Left ventricle myocardium superior (tissue), 1 donor: Measurements from ENCODE around the gene CENPU. TPM values are rescaled to one million over a fixed set of nuclear protein-coding genes. Genes with fewer than 3 reads are reported as not detected.
"Not testable (repeated sequence)": the region's sequence is repeated elsewhere in the genome, so short reads cannot be mapped to it uniquely, and the experiment has no call there.

Experiments
- ATAC-seq: fragments of 200-7000 bp; cut with Tn5 transposase; one replicate; pipeline ENCODE4 v1.9.1; 2020; ENCODE audit warnings: mild to moderate bottlenecking, moderate library complexity
- DNase-seq: peaks from one replicate; pipeline ENCODE4 v3.0.0-alpha.2; 2020
- intact Hi-C: fragments of 100-400 bp; cut with micrococcal nuclease; formaldehyde crosslinking; loops from one replicate; pipeline ENCODE4 v1.11.0; 2022
- total RNA-seq: library from RNA; stranded (reverse); fragmentation: NEBNext Ultra II Directional; extraction: Animal tissue kit (Norgen Biotek cat#: 25700); gene quantifications from one replicate; pipeline ENCODE4 v1.2.1, GENCODE V29; 2021
- donor health status: DM: no; HTN: yes; CAD: no; lungs with severe emphysema.

Gene CENPU
- total RNA-seq, 1 donor from 2014 or later, result 1.5 TPM

- intact Hi-C loops, result no loop called here
- DNase-seq, result no peak
- ATAC-seq, result no peak
Measured at GRCh38 chr4:184675821-184676492, 57.9 kb downstream of the CENPU start.

DNA sequence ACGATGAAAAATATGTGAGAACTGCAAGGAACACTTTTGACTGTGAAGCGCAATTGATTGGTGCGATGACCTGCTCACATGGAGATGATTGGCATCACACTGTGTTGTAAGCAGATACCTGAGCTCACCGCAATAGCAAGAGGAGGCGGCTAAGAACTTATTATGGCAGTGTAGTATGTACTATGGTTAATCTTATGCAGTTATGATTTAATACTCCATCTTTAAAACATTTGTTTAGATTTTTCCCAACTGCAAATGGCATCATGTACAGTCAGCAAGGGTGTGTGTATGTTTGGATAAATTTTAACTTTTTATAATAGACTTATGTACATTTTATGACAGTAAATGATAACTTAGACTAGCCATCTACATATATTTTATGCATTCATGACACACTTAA, 58.9 kb downstream of the CENPU start:
- no peak for ATAC-seq
- no peak for DNase-seq
- intact Hi-C loops, result no loop called here

- intact Hi-C loops, result no loop called here
- no peak for ATAC-seq
- no peak for DNase-seq
Measured at GRCh38 chr4:184674011-184674410, 59.9 kb downstream of the CENPU start.

DNA sequence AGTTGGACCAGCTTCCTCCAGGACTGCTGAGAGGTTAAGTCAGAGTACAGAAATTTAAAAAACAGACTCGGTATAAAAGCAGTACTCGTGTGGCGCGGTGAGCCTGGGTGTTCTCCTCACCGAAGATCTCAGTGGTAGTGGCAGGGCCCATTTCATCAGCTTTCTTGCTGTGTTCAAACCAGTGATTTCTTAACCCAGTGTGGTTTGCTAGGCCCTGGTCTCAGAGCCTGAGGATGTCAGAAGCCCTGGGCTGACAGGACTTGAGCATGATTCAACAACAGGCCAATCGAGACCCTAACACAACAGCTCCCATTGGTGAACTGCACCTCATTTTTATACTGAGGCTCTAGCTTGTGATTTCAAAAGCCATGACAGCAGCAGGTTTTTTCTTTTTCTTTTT, 61.2 kb downstream of the CENPU start:
- ATAC-seq, result no peak
- intact Hi-C loops, result no loop called here
- no peak for DNase-seq

- DNase-seq (no peak), ATAC-seq (no peak)
- intact Hi-C loops, result no loop called here
Measured at GRCh38 chr4:184671101-184671500, 62.8 kb downstream of the CENPU start.

DNA sequence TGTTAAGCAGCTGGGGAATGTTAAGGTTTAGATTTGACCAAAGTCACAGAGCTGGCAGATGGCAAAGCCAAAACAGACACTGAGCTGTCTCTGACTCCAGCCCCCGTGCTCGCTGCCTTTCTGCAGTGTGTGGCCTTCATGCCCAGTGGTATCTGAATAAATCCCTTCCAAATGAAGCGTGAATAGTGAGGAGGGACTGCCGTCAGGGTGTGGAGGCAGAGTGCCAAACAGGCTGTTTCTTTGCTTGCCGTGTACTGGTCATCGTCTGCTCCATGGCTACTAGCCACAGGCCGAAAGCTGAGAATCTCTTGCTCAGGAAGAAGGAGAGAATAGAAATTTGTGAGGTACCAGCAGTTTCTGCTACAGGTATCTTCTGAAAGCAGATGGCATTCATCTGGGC, 64.6 kb downstream of the CENPU start:
- ATAC-seq (no peak), DNase-seq (no peak)
- intact Hi-C loops, result no loop called here

DNA sequence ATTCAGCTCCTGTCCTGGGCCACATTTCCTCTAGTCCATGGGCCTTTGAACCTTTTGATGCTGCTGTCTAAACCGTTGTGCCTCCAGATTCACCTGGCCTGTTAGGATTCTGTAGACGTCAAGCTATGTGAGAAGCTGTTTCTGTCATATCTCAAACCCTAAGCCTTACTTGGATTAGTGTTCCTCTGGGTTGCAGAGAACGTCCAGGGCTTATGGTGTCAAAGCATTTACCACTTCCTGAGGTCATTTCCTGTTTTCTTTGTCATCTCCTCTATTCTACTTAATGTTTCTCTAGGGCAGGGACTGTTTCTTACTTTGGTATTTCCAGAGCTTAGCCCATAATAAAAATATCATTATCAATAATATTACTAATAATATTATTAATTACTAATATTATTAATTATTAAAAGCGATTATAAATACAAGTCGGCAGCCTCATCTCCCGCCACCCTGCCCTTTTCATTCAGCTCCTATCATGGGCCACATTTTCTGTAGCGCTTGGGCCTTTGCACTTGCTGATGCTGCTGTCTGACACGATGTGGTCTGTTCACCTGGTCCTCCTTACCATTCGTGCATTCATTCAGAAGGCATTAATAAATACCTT, 65.3 kb downstream of the CENPU start:
- intact Hi-C loops, result no loop called here
- DNase-seq (no peak), ATAC-seq (no peak)

DNA sequence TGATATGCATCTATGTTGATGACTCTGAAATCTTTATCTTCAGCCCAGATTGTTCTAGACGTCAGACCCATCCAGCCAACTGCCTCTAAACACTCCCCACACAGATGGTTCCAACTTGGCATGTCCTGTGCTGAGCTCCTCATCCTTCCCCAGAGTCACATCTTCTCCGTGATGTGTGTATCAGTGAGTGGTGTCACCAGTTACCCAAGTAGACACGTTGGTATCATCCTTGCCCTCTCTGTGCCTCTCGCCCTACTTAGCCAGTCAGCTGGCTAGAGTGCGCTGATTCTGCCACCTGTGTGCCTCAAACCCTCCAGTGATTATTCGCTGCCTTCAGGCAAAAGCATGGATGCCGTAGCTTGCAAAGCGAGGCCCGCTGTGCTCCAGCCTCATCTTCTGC, 65.8 kb downstream of the CENPU start:
- ATAC-seq, result no peak
- intact Hi-C loops, result no loop called here

GRCh38 chr4:184666670-184667069, 67.2 kb downstream of the CENPU start:
- DNase-seq, result no peak
- ATAC-seq, result no peak
- intact Hi-C loops, result no loop called here

More for the DNA sequence above, 65.8 kb downstream of the CENPU start:
- no peak for DNase-seq

DNA sequence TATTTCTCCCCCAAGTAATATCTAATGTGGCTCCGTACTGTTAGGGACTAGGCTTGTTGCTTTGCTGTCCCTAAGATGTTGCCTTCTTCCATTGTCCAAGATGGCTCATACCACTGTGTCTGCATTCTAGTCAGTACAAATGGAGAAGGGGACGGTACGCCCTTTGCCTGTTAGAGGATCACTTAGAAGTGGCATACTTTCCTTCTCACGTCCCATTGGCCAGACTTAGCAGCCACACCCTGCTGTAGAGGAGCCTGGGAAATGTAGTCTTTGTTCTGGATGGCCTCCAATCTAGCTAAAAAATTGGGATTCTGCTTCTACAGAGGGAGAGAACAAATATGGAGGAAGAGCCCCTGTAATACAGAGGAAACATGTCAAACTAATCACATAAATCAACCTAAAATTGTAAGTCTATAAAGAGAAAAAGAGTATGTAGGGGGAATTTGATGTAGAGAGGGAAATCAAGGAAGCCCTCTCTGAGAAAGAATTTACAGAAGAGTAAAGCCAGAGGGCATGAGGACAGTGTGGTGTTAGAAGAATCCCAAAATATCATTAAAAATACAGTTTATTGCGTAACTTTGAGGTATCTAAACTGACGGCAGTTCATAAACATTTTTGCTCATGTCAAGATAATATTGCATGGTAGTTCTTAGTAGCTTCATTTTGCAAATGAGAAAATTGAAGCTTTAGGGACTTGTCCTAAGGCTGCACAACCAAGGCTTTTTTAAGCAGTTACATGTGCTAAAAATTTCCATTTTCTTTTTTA, 69.3 kb downstream of the CENPU start:
- intact Hi-C loops, result no loop called here
- DNase-seq (no peak), ATAC-seq (peak; percentile 77)

DNA sequence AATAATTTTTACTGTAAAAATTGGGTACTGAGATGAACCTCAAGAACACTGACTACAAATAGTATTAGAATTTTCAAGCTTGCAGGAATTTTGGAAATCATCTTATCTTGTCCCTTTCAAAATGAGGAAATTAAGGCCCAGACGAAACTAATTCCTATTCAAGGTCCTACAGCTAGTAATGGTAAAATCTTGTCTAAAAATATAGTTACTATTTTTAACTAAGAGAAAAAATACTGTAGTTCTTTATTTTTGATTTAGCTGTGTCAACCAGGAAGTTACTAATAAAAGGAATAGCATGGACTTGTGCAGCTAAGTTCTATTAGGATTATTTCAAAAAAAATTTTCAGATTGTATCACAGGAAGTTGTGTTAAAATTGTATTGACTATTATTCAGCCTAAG, 71.7 kb downstream of the CENPU start:
- ATAC-seq, result no peak

DNA sequence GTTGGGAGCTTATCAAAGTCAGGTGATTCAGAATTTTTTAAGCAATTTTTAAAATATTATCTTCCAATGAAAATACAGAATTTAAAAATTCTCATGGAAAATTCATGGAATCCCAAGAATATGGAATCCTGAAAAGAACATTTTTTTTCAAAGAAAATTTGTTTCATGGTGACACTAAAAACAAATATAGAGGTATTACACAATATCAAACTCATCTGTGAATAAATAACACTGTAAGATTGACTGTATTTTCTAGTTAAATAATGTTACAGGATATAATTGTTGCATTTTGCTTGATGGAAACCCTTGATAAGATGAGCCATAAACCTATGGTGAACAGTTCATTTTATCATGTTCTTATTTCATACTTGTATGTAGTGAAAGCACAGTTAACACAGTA, 72.9 kb downstream of the CENPU start:
- no peak for ATAC-seq
- intact Hi-C loops, result no loop called here
- DNase-seq, result no peak

More for the DNA sequence above, 71.7 kb downstream of the CENPU start:
- intact Hi-C loops, result no loop called here
- DNase-seq, result no peak

DNA sequence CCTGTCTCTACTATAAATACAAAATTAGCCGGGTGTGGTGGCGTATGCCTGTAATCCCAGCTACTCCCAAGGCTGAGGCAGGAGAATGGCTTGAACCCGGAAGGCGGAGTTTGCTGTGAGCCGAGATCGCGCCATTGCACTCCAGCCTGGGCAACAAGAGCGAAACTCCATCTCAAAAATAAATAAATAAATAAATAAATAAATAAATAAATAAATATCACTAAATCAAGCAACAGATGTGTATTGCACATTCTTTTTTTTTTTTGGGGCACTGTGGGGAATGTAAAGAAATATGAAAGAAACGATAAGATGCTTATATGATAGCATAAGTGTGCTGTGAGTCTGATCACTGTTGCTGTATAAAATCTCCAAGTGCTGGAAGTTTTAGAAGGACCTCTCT, 76.1 kb downstream of the CENPU start:
- DNase-seq, intact Hi-C loops, ATAC-seq: not testable (repeated sequence)

- no peak for DNase-seq
- intact Hi-C loops, result no loop called here
- ATAC-seq, result no peak
Measured at GRCh38 chr4:184657144-184657543, 76.8 kb downstream of the CENPU start.

DNA sequence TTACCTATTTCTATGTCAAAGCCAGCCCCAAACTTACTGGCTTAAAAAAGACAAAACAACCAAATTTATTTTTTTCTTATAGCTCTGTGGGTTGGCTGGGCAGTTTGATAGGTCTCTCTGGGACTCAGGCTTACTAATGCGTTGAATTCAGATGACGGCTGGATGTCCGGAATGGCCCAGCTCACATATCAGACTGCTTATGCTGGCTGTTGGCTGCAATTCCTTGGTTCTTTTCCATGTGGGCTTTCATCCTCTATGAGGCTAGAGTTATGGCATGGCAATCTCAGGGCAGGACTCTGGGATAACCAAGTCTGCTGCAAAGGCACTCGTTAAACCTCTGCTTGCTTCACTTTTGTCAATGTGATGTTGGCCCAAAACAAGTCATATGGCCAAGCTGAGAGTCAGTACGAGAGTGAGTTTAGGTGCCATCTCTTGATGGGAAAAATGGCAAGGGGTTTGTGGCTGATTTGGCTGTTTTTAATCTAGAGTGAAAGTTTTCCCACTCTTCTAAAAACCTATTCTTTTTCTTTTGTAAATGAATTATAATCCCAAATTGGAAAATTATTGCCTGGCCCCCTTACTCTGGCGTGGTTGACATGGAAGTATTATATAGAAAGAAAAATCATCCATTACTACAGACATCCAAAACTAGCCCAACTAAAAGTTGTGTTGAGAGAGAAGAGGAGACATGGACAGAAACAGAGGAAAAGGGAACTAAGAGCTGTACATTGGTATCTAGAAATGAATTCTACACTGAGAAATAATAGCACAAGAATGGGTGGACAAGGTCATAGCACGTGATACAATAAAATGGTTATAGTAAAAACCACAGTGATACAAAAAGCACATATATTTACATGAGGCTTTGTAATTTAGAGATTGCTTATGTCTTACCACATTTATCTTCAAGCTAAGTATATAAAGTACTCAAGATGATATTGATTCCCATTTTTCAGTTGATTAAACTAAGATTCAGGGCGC, 77.7 kb downstream of the CENPU start:
- ATAC-seq (peak; percentile 96), DNase-seq (peak; percentile 41)
- intact Hi-C loops, result no loop called here

- DNase-seq, result no peak
- intact Hi-C loops, result no loop called here
- ATAC-seq, result no peak
Measured at GRCh38 chr4:184653650-184654049, 80.2 kb downstream of the CENPU start.

DNA sequence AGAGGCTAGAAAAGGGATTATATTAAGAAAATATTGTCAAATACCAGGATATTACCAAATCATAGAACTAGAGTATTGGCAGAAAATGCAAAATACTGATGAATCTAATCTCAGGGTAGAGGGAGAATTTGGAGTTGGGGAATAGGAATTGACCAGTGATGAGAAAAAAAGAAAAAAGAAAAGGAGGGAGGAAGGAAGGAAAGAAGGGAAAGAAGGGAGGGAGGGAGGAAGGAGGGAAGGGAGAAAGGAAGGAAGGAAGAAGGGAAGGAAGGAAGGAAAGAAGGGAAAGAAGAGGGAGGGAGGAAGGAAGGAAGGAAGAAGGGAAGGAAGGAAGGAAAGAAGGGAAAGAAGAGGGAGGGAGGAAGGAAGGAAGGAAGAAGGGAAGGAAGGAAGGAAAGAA, 81.2 kb downstream of the CENPU start:
- intact Hi-C loops, ATAC-seq, DNase-seq: not testable (repeated sequence)

GRCh38 chr4:184651899-184652298, 82.0 kb downstream of the CENPU start:
- intact Hi-C loops, result no loop called here
- DNase-seq (no peak), ATAC-seq (no peak)
